NCI-H128 (cell line): Measurements from ENCODE around the gene HINT1.
A peak's percentile ranks its signal among the peaks of the same experiment; 100 is the strongest.
"Not testable (repeated sequence)": the region's sequence is repeated elsewhere in the genome, so short reads cannot be mapped to it uniquely, and the experiment has no call there.

Experiments used
- DNase-seq: peaks from one replicate; lab custom pipeline; 2025; ENCODE audit not compliant: unreplicated experiment; lab: John Stamatoyannopoulos, UW

HINT1 gene

DNA sequence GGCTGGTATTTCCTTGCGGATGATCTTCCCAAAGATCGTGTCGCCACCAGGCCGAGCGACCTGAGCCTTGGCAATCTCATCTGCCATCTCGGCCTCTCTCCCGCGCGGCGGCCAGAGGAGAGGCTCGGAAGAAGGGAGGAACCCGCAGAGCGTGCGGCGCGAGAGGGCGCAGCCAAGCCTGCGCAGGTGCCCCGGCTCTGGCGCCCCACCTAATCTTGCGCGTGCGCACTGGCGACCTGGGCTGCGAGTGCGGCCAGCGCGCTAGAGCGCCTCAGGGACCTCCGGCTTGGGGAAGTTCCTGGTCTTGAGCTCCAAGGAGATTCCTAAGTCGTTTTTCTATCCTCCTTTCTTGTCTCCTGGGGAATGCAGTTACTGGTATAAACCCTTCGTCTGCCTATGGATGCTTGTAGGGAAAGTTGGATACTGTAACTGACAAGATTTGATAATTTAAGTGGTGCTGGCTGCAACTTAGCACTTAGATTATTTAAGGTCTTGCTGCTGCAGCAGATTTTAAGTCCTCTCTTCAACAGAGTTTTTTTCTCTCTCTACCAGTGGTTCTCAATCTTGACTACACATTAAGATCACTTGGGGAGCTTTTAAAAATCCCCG, at the start of gene HINT1:
Gene HINT1, minus strand, starts transcription at position 138 of the 609 bp plus-strand sequence. Its CDS starts 51 bp downstream, at position 87.
- DNase-seq, result peak; percentile 77

DNA sequence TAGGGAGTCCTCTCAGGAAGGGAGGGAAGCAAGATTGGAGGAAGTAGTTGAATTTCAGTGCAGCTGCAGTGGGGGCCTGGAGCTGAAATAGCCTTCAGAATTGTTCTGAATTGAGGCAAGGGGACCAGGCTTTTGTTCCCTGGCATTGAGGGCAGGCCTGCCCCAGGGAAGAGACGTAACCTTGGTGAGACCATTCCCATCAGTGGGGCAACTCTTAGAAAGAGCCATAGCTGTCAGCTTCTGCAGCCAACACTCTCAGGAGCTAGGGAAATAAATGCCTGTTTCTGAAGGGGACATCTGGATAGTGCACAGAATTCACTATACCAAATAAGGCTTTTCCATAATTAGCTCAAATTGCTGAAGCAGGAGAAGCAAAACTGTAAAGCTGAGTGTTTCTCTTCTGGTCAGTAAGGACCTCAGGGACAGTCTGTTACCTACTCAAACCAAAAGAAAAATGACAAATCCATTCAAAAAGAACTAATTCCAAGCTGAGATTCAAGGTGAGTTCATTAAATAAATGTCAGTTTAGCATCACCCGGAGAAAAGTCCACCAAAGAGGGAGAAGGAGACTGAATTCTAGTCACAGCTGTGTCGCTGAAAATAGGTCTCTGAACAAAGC, 49.7 kb upstream of the HINT1 start:
- DNase-seq, result no peak

DNA sequence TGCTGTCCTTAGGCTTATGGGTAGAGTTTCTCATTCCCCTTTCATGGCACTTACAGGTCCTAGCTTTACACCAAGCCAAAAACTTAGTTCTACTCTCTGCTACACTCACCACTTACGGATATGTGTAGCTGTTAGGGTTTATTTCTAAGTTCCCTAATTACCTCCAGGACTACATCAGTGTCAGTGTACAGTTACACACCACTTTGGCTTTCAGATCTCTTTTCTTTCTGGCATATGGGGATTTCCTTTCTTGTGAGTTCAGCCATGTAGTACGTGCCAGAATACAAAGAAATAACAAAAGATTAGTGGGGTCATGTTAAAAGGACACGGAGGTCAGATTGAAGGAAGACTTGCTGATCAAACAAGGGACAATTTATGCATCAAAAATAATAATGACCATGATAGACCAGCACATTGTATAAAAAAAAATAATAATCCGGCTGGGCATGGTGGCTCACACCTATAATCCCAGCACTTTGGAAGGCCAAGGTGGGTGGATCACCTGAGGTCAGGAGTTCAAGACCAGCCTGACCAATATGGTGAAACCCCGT, 47.5 kb upstream of the HINT1 start:
- no peak for DNase-seq

DNA sequence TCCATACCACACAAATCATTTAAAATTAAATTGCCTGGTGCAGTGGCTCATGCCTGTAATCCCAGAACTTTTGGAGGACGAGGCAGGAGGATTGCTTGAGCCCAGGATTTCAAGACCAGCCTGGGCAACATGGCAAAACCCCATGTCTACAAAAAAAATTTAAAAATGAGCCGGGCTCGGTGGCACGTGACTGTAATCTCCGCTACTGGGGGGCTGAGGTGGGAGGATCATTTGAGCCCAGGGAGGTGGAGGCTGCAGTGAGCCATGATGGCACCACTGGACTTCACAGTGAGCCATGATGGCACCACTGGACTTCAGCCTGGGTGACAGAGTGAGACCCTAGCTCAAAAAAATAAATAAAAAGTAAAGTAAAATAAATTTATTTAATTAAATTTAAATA, 46.6 kb upstream of the HINT1 start:
- no peak for DNase-seq

DNA sequence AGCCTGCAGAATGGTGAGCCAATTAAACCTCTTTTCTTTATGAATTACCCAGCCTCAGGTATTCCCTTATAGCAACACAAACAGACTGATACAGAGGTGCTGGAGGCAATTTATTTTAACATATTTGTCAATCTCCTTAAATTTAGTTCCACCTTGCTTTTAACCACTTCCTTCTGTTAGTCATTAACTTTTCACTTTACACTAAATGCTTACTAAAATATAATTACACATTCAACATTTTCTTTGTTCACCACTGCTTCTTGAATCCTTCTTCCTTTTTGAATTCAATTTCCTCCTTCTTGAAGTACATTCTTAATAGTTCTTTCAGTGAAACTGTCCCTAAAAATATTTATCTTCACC, 45.1 kb upstream of the HINT1 start:
- DNase-seq, result no peak

DNA sequence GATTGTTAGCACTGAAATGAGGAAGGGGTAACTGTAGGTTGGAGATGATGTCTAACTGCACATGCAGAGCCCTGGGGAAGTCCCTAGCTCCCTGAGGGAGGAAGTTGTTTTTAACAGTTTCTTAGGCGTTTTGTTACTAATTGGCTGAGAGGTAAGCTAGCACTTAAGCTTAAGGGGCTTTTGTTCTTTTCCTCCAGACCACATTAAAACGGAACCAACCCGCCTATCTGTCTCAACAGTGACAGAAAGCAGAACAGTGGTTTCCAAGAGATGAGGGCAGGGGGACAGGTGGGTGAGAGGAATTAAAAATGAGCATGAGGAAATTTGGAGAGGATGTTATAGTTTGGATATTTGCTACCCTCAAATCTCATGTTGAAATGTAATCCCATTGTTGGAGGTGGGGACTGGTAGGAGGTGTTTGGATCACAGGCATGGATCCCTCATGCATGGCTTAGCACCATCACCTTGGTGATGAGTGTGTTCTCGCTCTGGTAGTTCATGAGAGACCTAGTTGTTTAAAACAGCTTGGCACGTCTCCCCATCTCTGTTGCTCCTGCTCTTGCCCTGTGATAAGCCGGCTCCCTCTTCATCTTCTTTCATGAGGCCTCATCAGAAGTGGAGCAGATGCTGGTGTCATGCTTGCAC, 44.6 kb upstream of the HINT1 start:
- DNase-seq, result peak; percentile 8

DNA sequence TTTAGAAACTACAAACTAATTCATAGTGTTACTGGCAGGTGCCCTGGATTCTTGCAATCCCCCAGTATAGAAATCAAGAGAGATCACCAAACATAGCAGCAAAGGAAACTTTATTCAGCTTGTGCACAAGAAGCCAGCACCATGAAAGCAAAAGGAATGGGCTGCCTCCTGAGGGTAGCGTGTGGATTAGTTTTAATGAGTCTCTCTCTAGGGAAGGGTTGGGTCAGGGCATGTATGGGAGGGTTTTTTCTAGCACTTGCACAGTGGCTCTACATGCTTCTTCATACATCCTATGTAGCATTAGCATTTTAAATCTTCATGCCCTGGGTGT, 44.1 kb upstream of the HINT1 start:
- DNase-seq, result no peak

DNA sequence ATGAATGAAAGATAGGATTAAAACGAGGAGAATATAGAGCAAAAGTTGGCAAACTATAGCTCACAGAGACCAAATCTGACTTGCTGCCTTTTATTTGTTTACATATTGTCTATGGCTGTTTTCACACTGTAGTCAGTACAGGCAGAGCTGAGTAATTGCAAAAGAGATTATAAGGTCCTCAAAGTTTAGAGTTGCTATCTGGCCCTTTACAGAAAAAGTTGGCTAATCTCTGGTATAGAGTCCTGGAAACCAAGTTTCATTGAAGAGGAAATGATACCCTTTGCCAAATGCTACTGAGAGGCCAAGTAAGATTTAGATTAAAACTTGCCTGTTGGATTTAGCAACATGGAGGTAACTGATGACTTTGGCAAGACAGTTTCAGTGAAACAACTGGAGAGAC, 41.7 kb upstream of the HINT1 start:
- DNase-seq, result no peak

DNA sequence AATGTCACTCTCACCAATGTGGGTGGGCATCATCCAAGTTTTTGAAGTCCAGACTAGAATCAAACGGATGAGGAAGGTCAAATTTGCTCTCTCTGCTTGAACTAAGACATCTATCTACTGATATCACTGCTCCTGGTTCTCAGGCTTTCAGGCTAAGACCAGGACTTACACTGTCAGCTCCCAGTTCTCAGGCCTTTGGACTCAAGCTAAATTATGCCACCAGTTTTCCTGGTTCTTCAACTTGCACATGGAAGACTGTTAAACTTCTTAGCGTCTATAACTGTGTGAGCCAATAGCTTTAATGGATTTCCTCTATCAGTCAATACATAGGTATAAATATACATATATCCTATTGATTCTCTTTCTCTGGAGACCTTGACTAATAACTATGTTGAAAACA, 41.0 kb upstream of the HINT1 start:
- no peak for DNase-seq

DNA sequence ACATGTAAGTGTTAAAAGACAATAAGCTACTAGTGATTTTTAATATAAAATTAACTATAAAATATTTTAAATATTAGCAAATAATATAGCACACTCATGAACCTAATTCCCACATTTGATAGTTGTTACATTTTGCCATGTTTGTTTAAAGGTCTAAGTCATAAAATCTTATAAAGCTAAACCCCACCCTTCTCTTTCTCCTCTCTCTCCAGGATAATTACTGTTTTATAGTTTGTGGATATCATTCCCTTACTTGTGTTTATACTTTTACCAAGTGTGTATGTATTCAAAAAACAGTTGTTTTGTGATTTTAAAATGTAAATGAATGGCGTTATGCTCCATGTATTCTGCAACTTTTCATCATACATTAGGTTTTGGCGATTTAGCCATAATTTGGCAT, 39.9 kb upstream of the HINT1 start:
- DNase-seq, result no peak

DNA sequence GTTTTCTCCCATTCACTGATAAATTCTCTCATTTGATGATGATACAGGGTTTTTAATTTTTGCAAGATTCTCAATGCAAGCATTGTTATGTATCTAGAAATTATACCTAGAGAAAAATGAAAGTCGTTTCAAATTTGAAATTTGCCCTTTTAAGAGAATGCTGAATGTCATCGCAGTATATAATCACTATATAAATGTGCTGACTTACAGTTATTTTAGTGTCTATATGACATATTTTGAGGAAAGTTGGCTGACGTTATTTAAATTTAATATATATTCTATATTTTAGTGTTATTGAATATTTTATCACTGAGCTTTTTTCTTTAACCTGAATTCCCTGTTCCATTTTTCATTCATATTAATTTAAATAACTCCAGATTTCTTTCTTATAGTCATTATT, 35.5 kb upstream of the HINT1 start:
- no peak for DNase-seq

DNA sequence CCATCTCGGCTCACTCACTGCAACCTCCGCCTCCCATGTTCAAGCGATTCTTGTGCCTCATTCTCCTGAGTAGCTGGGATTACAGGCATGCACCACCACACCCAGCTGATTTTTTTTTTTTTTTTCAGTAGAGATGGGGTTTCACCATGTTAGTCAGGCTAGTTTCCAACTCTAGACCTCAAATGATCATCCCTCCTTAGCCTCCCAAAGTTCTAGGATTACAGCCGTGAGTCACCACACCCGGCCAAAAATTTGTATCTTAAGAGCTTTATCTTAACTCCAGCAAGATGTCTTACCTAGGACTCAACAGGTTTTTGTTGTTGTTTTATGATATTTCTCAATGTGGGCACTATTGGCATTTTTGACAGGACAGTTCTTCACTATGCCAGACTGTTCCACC, 33.6 kb upstream of the HINT1 start:
- no peak for DNase-seq

DNA sequence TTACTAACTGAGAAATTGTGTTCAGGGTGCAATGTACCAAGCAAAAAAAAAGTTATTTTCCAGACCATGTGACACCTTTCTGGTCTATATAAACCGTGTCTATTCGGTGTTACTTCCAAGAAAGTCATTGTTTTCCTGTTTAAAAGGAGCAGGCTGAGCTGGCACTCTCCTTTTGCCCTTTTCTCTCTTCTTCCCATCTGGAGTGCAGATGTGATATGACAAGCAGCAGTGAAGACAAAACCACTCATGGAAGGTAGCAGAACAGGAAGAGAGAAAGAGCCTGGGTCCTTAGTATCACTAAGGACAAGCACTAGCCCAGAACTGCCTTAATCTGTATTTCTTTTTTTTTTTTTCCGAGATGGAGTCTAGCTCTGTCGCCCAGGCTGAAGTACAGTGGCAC, 31.3 kb upstream of the HINT1 start:
- DNase-seq, result no peak

DNA sequence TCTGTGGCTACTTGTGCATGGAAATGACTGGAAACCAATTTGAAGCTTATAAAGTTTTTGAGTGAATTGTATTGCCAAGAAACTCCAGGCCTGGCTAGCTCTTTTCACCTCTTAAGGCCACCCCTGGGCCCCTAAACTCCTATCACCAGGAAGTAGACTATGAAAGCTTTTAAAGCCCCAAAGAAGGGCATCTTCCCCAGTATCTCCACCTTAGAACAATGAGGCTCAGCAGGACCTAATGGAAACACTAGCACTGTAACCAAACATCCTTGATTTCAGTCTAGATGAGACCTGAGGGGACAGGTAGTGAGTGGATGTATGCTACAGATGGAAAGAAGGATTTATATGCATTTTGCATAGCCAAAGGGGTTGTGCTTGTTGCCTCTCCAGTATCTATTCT, 30.6 kb upstream of the HINT1 start:
- DNase-seq, result no peak

DNA sequence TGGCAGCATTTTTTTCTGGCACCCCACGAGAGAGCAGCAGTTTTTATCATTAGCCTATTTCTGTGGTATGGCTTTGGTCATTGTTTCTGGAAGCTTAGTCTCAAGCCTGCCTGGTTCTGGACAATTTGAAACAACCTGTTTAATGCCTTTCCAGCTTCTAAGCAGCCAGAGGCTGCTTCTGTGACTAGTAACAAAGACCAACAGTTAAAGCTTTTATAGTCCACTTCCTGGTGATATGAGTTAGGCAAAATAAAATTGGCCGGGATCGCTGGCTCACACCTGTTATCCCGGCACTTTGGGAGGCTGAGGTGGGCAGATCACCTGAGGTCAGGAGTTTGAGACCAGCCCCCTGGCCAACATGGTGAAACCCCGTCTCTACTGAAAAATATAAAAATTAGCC, 29.7 kb upstream of the HINT1 start:
- DNase-seq, result no peak

DNA sequence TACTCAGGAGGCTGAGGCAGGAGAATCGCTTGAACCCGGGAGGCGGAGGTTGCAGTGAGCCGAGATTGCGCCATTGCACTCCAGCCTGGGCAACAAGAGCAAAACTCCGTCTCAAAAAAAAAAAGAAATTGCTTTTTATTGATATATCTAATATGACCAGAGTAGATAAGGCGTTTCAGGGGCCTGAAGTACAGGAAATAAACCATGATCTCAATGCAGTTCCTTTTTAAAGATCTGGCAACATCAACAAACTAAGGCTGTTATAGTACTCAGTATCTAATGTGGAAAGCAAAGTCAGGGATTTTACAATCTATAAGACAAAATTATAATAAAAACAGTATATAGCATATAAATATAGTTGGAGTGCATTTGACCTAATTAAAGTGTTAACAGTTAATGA, 28.8 kb upstream of the HINT1 start:
- not testable (repeated sequence) for DNase-seq

DNA sequence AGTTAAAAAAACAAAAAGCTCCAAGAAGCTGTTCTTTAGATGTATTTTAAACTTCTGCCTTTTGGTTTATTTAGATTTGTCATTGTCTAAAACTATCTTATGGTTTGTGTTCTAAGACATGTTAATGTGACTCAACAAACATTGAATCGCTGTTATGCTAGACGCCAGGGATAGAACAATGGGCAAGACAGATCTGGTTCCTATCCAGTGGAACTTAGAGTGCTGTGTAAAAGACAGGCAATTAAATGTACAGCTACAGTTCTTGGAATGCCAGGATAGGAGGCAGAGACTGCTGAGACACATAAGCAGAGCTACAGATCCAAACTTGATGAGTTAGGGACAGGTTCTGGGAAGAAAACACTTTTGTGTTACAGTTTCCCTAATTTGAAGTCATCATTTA, 28.1 kb upstream of the HINT1 start:
- DNase-seq, result no peak

DNA sequence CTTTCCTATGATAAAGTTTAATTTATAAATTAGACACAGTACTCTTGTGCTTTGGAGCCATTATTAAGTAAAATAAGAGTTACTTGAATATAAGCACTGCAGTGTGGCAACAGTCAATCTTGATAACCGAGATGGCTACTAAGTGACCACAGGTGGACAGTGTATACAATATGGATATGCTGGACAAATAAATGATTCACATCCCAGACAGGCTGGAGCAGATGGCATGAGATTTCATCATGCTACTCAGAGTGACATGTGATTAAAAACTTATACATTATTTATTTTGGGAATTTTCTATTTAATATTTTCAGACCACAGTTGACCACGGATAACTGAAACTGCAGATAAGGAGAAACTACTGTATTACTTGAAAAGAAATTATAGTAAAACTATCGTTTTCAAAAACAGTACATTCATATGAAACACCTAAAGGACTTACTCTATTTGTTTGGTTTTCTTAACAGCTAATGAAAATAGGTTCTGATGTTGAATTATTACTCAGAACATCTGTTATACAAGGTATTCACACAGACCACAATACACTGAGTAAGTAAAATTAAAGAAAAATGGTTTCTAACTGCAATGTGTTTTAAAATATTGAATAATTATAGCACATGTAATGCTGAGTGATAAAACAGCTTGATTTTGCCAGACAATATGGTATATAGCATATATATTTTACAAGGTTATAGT, 21.7 kb upstream of the HINT1 start:
- no peak for DNase-seq

DNA sequence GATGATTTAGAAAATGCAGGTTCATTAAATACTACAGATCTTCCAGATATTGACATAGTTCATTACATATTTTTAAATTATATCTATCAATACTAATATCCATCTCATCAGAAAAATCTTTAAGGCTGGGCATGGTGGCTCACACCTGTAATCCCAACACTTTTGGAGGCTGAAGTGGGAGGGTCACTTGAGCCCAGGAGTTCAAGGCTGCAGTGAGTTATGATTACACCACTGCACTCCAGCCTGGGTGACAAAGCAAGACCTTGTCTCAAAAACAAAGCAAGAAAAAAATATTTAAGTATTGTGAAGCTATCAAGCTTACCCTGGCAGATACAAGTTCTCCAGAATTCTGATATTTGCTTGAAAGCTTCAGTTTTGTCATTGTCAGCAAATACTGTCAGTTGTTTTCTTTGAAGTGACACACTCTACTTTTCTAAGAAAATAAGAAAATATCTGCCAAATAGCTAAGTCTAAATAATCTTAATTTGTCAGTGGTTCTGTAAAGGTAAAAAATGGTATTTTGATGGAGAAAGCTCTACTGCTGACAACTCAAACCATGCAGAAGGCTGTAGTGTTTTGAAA, 20.6 kb upstream of the HINT1 start:
- no peak for DNase-seq

DNA sequence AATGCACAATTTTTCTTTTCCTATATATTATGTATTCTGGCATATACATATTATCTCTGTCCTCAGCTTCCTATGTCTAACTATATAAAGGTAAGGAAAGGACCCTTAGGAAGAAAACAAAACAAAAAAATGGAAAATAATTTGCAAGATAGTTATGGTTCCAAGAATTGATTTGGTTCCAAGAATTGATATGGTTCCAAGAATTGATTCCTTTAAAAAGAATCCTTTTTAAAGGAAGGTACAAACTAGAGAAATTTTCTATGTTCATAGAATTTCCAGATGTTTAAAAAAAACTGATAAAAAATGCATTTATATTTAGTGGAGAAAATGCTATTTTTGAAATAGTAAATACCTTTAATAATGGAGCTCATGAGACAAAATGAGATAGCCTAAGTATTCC, 17.8 kb upstream of the HINT1 start:
- no peak for DNase-seq

DNA sequence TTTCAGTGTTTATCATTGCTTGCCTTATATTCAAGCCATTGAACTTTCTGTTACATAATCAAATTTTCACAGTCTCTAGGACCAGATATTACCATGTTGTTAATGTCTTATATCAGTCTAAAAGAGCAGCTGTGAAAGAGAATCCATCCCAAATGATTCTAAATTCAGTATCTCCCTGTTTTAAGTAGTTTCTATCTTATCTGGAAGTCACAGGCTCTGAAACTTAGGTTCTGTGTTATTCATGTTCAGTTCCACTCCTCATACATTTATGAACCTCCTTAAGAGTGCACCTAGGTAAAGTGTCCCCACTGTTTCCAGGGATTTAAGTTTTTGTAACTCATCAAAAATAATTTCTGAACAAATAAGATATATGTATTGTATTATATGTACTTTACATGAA, 15.4 kb upstream of the HINT1 start:
- DNase-seq, result no peak
